GM23338 (cell line): ENCODE data around the gene PCYT2. TPM values are rescaled to one million over a fixed set of nuclear protein-coding genes. Genes with fewer than 3 reads are reported as not detected.

Experiments
- CREB1 ChIP-seq: fragments of 250-450 bp; sonication (Bioruptor Pico); IDR thresholded peaks from 2 replicates; pipeline ENCODE4 v1.5.0; 2020; ENCODE audit warnings: low read depth, mild to moderate bottlenecking, moderate library complexity
- ETS1 ChIP-seq: IDR thresholded peaks from 2 replicates; pipeline ENCODE4 v1.6.1; 2016; ENCODE audit warnings: antibody characterized with exemption
- EZH2phosphoT487 ChIP-seq: fragments of 200-600 bp; sonication (generic); IDR thresholded peaks from one replicate; pipeline ENCODE4 v1.8.1; 2018; ENCODE audit warnings: antibody characterized with exemption; ENCODE audit not compliant: unreplicated experiment
- JUNB ChIP-seq: IDR thresholded peaks from one replicate; pipeline ENCODE4 v1.6.1; 2016; ENCODE audit warnings: antibody characterized with exemption; ENCODE audit not compliant: unreplicated experiment
- POLR2AphosphoS5 ChIP-seq: IDR thresholded peaks from 2 replicates; pipeline ENCODE4 v1.6.1; 2016; ENCODE audit warnings: antibody characterized with exemption, low read depth
- STAT1 ChIP-seq: IDR thresholded peaks from one replicate; pipeline ENCODE4 v1.6.1; 2016; ENCODE audit warnings: antibody characterized with exemption; ENCODE audit not compliant: unreplicated experiment
- ZNF114 ChIP-seq: fragments of 250-450 bp; sonication (Bioruptor Pico); IDR thresholded peaks from 2 replicates; pipeline ENCODE4 v1.5.0; 2020; ENCODE audit warnings: mild to moderate bottlenecking, moderate library complexity
- ZNF331 ChIP-seq: fragments of 250-450 bp; sonication (Bioruptor Pico); IDR thresholded peaks from 2 replicates; pipeline ENCODE4 v1.5.0; 2020; ENCODE audit warnings: low read depth, mild to moderate bottlenecking, moderate library complexity
- polyA plus RNA-seq: library from polyadenylated mRNA; unstranded; fragments of >200 nt; fragmentation: Nextera tagmentation; extraction: Ambion mirVana; gene quantifications from 2 replicates; pipeline ENCODE4 v1.2.1, GENCODE V29; 2016
- total RNA-seq: library from RNA; depleted of rRNA; stranded (reverse); fragments of >200 nt; shearing (Covaris generic); gene quantifications from 2 replicates; pipeline ENCODE4 v1.2.3, GENCODE V29; 2014
- TF ChIP-seq, protein P1 (sequence below): fragments of 250-450 bp; sonication (Bioruptor Pico); IDR thresholded peaks from 2 replicates; pipeline ENCODE4 v1.5.0; 2020; ENCODE audit warnings: mild to moderate bottlenecking, moderate library complexity
- TF ChIP-seq, protein P2 (sequence below): IDR thresholded peaks from one replicate; pipeline ENCODE4 v1.6.1; 2018; ENCODE audit warnings: antibody characterized with exemption; ENCODE audit not compliant: unreplicated experiment

The PCYT2 gene
- total and polyA plus RNA-seq, 2 experiments from 2014 or later, result 51.6 to 82.9 TPM

DNA sequence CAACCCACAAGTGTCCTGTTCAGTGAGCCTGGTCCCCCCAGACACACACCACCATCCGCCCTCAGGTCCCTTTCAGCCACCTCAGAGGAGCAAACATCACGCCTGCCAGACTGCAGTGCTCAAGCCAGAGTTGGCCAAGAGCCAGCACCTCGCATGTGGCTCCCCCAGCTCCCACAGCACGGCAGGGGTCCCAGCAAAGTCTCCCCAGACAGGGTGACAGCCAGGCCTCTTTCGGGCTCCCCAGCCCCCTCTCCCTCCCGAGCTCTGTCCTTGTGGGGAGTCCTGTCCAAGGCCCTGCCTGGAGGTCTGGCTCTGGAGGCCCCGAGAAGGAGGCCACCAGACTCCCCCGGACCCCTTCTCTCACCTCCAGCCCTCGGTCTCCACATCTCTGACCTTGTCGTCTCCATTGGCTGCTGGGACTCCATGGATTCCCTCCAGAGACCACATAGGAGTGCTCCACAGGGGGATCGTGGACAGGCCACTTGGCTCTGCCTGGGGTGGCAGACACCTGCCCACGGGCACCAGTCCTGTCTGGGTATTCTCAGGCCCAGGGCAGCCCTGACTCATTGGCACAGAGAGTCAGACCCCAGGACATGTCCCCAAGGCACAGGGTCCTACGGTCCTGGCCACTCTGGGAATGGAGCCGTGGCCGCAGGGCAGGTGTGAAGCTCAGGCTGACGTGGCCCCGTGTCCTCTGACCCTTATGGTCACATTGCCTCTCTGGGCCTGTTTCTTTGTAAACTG, 37.6 kb upstream of the PCYT2 start (continued):
- TF ChIP-seq, protein P1, sequence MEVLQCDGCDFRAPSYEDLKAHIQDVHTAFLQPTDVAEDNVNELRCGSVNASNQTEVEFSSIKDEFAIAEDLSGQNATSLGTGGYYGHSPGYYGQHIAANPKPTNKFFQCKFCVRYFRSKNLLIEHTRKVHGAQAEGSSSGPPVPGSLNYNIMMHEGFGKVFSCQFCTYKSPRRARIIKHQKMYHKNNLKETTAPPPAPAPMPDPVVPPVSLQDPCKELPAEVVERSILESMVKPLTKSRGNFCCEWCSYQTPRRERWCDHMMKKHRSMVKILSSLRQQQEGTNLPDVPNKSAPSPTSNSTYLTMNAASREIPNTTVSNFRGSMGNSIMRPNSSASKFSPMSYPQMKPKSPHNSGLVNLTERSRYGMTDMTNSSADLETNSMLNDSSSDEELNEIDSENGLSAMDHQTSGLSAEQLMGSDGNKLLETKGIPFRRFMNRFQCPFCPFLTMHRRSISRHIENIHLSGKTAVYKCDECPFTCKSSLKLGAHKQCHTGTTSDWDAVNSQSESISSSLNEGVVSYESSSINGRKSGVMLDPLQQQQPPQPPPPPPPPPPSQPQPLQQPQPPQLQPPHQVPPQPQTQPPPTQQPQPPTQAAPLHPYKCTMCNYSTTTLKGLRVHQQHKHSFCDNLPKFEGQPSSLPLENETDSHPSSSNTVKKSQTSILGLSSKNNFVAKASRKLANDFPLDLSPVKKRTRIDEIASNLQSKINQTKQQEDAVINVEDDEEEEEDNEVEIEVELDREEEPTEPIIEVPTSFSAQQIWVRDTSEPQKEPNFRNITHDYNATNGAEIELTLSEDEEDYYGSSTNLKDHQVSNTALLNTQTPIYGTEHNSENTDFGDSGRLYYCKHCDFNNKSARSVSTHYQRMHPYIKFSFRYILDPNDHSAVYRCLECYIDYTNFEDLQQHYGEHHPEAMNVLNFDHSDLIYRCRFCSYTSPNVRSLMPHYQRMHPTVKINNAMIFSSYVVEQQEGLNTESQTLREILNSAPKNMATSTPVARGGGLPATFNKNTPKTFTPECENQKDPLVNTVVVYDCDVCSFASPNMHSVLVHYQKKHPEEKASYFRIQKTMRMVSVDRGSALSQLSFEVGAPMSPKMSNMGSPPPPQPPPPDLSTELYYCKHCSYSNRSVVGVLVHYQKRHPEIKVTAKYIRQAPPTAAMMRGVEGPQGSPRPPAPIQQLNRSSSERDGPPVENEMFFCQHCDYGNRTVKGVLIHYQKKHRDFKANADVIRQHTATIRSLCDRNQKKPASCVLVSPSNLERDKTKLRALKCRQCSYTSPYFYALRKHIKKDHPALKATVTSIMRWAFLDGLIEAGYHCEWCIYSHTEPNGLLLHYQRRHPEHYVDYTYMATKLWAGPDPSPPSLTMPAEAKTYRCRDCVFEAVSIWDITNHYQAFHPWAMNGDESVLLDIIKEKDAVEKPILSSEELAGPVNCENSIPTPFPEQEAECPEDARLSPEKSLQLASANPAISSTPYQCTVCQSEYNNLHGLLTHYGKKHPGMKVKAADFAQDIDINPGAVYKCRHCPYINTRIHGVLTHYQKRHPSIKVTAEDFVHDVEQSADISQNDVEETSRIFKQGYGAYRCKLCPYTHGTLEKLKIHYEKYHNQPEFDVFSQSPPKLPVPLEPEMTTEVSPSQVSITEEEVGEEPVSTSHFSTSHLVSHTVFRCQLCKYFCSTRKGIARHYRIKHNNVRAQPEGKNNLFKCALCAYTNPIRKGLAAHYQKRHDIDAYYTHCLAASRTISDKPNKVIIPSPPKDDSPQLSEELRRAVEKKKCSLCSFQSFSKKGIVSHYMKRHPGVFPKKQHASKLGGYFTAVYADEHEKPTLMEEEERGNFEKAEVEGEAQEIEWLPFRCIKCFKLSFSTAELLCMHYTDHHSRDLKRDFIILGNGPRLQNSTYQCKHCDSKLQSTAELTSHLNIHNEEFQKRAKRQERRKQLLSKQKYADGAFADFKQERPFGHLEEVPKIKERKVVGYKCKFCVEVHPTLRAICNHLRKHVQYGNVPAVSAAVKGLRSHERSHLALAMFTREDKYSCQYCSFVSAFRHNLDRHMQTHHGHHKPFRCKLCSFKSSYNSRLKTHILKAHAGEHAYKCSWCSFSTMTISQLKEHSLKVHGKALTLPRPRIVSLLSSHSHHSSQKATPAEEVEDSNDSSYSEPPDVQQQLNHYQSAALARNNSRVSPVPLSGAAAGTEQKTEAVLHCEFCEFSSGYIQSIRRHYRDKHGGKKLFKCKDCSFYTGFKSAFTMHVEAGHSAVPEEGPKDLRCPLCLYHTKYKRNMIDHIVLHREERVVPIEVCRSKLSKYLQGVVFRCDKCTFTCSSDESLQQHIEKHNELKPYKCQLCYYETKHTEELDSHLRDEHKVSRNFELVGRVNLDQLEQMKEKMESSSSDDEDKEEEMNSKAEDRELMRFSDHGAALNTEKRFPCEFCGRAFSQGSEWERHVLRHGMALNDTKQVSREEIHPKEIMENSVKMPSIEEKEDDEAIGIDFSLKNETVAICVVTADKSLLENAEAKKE (CRISPR knock-in tag), result no peak
- TF ChIP-seq CREB1 (CRISPR knock-in tag) (no peak), EZH2phosphoT487 (no peak), POLR2AphosphoS5 (no peak), JUNB (no peak), ZNF331 (CRISPR knock-in tag) (no peak), ZNF114 (CRISPR knock-in tag) (no peak), ETS1 (no peak), STAT1 (no peak)
- TF ChIP-seq, protein P2, sequence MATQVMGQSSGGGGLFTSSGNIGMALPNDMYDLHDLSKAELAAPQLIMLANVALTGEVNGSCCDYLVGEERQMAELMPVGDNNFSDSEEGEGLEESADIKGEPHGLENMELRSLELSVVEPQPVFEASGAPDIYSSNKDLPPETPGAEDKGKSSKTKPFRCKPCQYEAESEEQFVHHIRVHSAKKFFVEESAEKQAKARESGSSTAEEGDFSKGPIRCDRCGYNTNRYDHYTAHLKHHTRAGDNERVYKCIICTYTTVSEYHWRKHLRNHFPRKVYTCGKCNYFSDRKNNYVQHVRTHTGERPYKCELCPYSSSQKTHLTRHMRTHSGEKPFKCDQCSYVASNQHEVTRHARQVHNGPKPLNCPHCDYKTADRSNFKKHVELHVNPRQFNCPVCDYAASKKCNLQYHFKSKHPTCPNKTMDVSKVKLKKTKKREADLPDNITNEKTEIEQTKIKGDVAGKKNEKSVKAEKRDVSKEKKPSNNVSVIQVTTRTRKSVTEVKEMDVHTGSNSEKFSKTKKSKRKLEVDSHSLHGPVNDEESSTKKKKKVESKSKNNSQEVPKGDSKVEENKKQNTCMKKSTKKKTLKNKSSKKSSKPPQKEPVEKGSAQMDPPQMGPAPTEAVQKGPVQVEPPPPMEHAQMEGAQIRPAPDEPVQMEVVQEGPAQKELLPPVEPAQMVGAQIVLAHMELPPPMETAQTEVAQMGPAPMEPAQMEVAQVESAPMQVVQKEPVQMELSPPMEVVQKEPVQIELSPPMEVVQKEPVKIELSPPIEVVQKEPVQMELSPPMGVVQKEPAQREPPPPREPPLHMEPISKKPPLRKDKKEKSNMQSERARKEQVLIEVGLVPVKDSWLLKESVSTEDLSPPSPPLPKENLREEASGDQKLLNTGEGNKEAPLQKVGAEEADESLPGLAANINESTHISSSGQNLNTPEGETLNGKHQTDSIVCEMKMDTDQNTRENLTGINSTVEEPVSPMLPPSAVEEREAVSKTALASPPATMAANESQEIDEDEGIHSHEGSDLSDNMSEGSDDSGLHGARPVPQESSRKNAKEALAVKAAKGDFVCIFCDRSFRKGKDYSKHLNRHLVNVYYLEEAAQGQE, result no peak
